ENCODE results near the gene CKAP4.

DNA sequence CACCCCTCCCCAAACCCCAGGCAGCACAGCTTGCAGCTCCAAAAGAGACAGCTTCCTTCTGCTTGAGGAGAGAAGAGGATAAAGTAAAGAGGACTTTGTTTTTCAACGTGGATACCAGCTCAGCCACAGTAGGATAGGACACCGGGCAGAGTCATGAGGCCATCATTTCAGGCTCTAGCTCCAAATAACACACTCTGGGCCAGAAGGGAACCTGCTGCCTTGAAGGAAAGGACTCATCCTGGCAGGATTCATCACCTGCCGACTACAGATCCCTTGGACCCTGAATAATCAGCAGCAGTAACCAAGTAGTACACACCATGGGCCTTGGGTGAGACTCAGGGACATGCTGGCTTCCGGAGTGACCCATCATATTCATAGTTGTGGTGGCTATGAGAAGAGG lies 10.4 kb upstream of the CKAP4 start:
- TF ChIP-seq POLR2A (IDR thresholded peaks at IDR 0.05; ENCODE audit: low read depth, low read length) (no peak), CTCF (IDR thresholded peaks at IDR 0.05; ENCODE audit: extremely low read depth in 1 of 2, insufficient read depth in 1 of 2, low read depth in 1 of 2, low read length in 2 of 2) (no peak)

Measured in endothelial cell of umbilical vein (primary cell).